Neural crest cell (in vitro differentiated cells): ENCODE data around the gene HDLBP. TPM values are rescaled to one million over a fixed set of nuclear protein-coding genes. Genes with fewer than 3 reads are reported as not detected.

Source experiments
- DNase-seq: peaks from one replicate; pipeline ENCODE4 v3.0.0; 2021; ENCODE audit warnings: low read depth, mixed read lengths, low spot score
- H3K27ac Mint-ChIP-seq: one replicate; pipeline ENCODE4 v1.8.0; 2021; ENCODE audit warnings: mild to moderate bottlenecking, mixed read lengths; ENCODE audit not compliant: unreplicated experiment
- H3K27me3 Mint-ChIP-seq: 2 replicates; pipeline ENCODE4 v1.8.0; 2021; ENCODE audit warnings: low read depth, mild to moderate bottlenecking, mixed read lengths
- H3K36me3 Mint-ChIP-seq: 2 replicates; pipeline ENCODE4 v1.8.0; 2021; ENCODE audit warnings: low read depth, mild to moderate bottlenecking, mixed read lengths
- H3K4me1 Mint-ChIP-seq: 2 replicates; pipeline ENCODE4 v1.8.0; 2021; ENCODE audit warnings: mixed read lengths
- H3K4me3 Mint-ChIP-seq: one replicate; pipeline ENCODE4 v1.8.0; 2021; ENCODE audit warnings: mild to moderate bottlenecking, mixed read lengths
- H3K9me3 Mint-ChIP-seq: 2 replicates; pipeline ENCODE4 v1.8.0; 2021; ENCODE audit warnings: mixed read lengths
- total RNA-seq: library from RNA; stranded (reverse); gene quantifications from 2 replicates; pipeline ENCODE4 v1.2.1, GENCODE V29; 2021
- TF ChIP-seq, protein P1 (sequence below): fragments of 200-600 bp; sonication (generic); conservative IDR thresholded peaks from 2 replicates; pipeline ENCODE4 v1.5.0; 2021; ENCODE audit warnings: antibody characterized with exemption, mild to moderate bottlenecking

Gene HDLBP
- total RNA-seq, 1 donor from 2014 or later = 333 TPM

DNA sequence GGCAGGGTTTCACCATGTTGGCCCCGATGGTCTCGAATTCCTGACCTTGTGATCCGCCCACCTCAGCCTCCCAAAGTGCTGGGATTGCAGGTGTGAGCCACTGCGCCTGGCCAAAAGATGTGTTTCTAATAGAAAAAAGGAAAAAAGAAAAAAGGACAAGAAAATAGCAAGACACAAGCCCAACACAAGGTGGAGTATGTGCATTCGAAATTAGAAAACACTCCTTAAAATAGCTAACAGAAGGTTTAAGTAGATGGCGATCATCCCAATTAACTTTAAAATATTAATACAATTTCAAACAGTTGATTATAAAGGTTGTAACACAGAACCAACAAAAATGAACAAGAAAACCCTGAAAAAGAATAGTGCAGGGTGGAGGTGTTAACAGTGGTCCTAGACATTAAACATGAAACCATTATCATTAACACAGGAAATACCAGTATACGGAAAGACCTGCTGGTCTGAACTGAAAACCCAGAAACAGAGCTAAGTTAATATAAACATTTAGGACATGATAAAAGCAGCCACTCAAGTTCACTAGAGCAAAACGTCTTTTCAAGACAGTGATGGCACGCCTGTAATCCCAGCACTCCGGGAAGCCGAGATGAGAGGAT is 57.9 kb downstream of the HDLBP start:
- no peak for DNase-seq
- no peaks in the 10 kb centered on the region for H3K27me3 Mint-ChIP-seq
- no peak overlapping the region for H3K4me3 Mint-ChIP-seq
- peaks cover 23% of the 10 kb centered on the region for H3K36me3 Mint-ChIP-seq
- no peak overlapping the region for H3K27ac Mint-ChIP-seq
- H3K9me3 Mint-ChIP-seq = no peaks in the 10 kb centered on the region
- H3K4me1 Mint-ChIP-seq = no peaks in the 10 kb centered on the region
- TF ChIP-seq, protein P1, sequence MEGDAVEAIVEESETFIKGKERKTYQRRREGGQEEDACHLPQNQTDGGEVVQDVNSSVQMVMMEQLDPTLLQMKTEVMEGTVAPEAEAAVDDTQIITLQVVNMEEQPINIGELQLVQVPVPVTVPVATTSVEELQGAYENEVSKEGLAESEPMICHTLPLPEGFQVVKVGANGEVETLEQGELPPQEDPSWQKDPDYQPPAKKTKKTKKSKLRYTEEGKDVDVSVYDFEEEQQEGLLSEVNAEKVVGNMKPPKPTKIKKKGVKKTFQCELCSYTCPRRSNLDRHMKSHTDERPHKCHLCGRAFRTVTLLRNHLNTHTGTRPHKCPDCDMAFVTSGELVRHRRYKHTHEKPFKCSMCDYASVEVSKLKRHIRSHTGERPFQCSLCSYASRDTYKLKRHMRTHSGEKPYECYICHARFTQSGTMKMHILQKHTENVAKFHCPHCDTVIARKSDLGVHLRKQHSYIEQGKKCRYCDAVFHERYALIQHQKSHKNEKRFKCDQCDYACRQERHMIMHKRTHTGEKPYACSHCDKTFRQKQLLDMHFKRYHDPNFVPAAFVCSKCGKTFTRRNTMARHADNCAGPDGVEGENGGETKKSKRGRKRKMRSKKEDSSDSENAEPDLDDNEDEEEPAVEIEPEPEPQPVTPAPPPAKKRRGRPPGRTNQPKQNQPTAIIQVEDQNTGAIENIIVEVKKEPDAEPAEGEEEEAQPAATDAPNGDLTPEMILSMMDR = no peak

DNA sequence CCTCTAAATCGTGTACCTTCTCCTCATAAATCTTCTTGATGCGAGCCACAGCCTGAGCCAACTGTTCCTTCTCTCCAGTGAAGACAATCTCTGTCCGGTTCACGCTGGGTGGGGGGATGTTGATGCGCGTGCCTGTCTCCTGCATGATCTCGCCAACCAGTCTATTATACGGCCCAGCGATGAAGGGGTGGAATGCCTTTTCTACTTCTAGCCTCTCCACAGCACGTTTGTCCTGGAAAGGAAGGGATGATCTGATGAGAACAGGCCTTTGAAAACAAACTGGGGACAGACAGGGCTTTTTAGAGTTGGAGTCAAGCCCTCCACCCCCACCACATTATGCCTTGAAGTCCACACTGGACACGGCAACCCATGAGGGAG is 59.3 kb downstream of the HDLBP start:
- no peaks in the 10 kb centered on the region for H3K27me3 Mint-ChIP-seq
- TF ChIP-seq, protein P1 = no peak
- no peak overlapping the region for H3K4me3 Mint-ChIP-seq
- DNase-seq = no peak
- no peaks in the 10 kb centered on the region for H3K4me1 Mint-ChIP-seq
- H3K36me3 Mint-ChIP-seq = peaks cover 18% of the 10 kb centered on the region
- H3K9me3 Mint-ChIP-seq = no peaks in the 10 kb centered on the region
- H3K27ac Mint-ChIP-seq = no peak overlapping the region

DNA sequence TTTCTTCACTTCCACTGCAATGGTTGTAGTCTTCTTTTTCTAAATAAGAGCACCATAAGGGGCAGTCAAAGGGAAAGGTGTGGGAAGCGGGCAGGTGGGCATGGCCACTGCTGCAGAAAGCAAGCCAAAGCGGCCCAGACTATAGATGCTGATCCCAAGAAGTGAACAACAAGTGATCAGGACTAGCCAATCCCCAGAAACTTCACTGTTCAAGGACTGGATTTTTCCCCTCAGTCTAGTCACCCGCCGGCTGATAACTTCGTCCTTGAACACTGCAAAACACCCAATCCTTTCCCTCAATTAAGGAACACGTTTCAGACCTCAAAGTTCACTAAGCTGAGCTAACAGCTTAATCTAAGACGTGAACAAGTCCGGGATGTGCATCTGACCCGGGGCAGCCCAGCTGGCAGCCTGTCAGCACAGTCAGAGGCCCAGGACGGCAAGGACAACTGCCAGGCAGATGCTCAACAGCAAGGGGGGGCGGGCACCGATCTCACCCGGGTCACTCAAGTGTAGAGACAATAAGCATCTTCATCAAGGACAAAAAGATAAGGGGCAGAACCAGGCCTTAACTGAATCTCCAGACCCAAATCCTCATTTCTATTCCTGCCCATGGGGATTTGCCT is 59.8 kb downstream of the HDLBP start:
- Mint-ChIP-seq H3K4me1 (no peaks in the 10 kb centered on the region), H3K27ac (no peak overlapping the region), H3K27me3 (no peaks in the 10 kb centered on the region), H3K9me3 (no peaks in the 10 kb centered on the region), H3K4me3 (no peak overlapping the region), H3K36me3 (peaks cover 17% of the 10 kb centered on the region)
- DNase-seq = no peak
- TF ChIP-seq, protein P1 = no peak

- no peak for DNase-seq
- Mint-ChIP-seq H3K27me3 (no peaks in the 10 kb centered on the region), H3K4me3 (no peak overlapping the region), H3K9me3 (no peaks in the 10 kb centered on the region), H3K4me1 (no peaks in the 10 kb centered on the region), H3K27ac (no peak overlapping the region), H3K36me3 (peaks cover 14% of the 10 kb centered on the region)
- TF ChIP-seq, protein P1 = no peak
These were observed 60.5 kb downstream of the HDLBP start for GRCh38 chr2:241254904-241255351.

GRCh38 chr2:241252778-241253475 is 62.5 kb downstream of the HDLBP start:
- H3K9me3 Mint-ChIP-seq = no peaks in the 10 kb centered on the region
- H3K27me3 Mint-ChIP-seq = no peaks in the 10 kb centered on the region
- no peak overlapping the region for H3K27ac Mint-ChIP-seq
- TF ChIP-seq, protein P1 = no peak
- no peak for DNase-seq
- no peaks in the 10 kb centered on the region for H3K4me1 Mint-ChIP-seq
- peaks cover 13% of the 10 kb centered on the region for H3K36me3 Mint-ChIP-seq
- no peak overlapping the region for H3K4me3 Mint-ChIP-seq
